HG02970 (cell line): ENCODE results near the gene LDOC1.
"Not testable (repeated sequence)": the region's sequence is repeated elsewhere in the genome, so short reads cannot be mapped to it uniquely, and the experiment has no call there.

ENCODE experiments used
- ATAC-seq: cut with Tn5 transposase; IDR thresholded peaks from one replicate; pipeline ENCODE4 v1.9.1; 2021; ENCODE audit warnings: mild to moderate bottlenecking, moderate library complexity, moderate number of reproducible peaks; ENCODE audit not compliant: unreplicated experiment, low FRiP score

Gene LDOC1

DNA sequence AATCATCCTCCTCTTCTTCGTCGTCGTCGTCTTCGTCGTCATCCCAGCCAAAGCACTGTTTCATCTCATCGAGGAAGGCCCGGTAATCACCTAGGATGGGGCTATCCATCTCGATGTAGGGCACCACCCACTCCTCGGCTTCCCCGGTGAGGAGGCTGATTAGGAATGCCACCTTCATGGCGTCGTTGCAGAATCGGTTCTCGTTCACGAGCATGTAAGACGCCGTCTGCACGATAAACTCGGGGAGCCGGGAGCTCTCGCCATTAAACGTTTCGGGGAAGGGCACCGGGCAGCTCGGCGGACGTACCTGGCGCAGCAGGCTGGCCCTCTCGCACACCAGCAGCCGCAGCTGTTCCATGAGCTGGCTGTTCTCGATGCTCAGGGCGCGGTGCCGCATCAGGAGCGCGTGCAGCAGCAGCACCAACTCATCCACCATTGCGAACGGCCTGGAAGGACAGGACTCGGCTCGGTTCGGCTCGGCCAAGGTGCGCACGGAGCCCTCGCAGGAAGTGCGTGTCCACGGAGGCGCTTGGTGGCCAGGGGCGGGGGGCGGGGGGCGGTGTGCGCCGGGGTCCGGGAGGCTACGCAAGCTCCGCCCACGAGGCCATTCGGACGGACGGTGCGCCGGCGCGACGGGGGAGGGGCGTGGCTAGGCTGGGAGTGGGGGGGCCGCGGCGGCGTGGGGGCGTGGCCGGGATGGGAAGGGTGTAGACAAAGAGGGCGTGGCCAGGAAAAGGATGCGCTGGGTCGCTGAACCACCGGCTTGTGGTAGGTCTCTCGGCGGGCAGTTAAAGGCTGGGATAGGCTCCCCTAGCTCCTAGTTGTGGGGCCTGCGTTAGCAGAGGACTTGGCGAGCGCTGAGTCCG, at the start of gene LDOC1:
LDOC1 (minus strand) TSS at position 544 of the 866 bp plus-strand sequence; CDS start at position 436, 108 bp downstream.
- no peak for ATAC-seq

DNA sequence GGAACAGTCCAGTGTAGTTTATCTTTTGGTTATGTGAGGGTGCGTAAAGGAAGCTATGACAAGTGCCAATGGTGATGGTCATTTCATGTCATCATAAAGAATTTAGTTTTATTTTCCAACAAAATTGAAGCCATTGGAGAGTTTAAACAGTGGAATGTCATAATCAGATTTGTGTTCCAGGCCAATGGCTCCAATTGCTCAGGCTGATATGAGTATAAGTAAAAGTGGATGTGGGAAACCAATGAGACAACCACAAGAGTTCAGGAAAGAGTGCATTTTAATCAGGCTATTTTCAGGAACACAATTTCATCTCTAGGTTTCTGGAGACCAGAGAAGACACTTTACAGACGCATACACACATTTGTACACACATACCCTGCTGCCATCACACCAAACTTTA, 44.7 kb upstream of the LDOC1 start:
- ATAC-seq, result no peak

DNA sequence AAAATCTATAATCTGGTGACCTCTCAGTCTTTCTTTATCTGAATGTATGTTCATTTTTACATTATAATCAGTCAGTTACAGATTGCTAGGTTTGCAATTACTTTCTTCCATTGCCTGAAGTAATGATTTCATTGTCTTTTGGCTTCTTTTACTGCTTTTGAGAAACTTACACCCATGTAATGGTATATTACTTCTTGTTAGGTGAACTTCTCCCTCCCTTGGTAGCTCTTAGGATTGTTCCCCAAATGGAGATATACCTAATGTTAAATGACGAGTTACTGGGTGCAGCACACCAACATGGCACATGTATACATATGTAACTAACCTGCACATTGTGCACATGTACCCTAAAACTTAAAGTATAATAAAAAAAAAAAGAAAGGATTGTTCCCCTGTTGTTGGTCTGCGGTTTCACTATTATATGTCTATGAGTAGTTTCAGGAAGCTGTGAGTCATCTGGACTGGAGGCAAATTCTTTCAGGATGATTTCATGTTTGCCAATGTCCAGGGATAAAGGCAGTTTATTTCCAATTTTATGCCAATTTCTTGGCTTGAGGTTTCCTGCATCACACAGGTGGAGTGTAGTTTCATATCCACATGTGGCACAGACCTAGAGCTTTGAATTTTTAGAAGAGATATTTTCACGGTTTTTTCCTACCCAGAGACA, 43.5 kb upstream of the LDOC1 start:
- ATAC-seq, result no peak

DNA sequence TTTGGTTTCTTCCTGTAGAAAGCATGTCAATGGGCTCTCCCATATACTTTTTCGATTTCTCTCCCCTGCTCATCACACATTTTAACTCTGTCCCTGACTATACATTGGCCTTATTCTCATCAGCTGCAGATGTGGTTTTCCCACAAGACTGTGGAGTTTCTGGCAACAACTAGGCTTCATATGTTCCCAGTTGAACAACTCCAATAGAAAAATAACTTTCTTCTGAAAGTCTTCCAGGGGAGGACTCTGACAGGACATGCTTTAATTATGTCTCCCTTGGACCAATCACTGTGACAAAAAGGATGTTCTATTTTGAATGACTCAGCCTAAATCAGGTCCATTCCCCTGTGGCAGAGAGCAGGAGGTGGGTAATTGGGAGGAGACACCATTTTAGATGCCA, 37.3 kb upstream of the LDOC1 start:
- no peak for ATAC-seq

DNA sequence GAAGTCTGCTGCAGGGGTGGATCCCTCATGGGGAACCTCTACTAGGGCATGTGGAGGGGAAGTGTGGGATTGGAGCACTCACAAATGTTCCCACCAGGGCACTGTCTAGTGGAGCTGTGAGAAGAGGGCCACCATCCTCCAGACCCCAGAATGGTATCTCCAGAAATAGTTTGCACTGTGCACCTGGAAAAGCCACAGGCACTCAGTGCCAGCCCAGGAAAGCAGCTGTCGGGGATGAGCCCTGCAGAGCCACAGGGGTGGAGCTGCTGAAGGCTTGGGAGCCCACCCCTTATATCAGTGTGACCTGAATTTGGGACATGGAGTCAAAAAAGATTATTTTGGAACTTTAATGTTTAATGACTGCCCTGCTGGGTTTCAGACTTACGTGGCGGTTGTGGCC, 25.0 kb upstream of the LDOC1 start:
- ATAC-seq, result no peak

DNA sequence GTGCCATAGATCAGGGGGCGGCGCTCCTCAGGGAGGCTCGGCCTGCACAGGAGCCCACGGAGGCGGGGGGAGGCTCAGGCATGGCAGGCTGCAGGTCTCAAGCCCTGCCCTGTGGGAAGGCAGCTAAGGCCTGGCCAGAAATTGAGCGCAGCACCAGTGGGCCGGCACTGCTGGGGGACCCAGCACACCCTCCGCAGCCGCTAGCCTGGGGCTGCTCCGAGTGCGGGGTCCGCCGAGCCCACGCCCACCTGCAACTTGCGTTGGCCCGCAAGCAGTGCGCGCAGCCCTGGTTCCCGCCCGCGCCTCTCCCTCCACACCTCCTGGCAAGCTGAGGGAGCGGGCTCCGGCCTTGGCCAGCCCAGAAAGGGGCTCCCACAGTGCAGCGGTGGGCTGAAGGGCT, 11.6 kb upstream of the LDOC1 start:
- ATAC-seq, result not testable (repeated sequence)

DNA sequence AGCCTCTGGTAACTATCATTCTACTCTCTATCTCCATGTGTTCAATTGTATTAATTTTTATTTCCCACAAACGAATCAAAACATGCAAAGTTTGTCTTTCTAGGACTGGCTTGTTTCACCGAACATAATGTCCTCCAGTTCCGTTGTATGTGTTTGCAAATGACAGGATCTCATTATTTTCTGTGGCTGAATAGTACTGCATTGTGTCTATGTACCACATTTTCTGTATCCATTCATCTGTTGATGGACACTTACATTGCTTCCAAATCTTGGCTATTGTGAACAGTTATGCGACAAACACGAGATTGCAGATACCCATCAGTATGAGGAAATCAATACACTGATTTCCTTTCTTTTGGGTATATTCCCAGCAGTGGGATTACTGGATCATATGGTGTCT, 8.4 kb upstream of the LDOC1 start:
- no peak for ATAC-seq

DNA sequence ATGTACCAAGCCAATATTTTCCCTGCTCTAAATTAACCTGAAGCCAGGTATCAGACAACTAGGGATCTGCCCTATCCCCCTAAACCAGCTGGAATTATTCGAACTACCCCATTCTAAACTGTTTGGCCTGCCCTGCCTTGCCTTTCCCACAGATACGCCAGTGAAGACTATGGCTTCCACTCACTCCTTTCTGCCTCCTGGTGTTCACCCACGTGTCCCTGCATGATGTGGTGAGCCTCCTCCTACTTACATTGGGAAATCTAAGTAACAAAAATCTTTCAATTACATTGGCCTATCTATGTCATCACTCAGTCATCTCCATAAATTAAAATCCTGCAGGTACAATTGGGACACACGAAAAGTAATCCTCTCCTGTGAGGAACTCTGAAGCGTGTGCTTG, 6.1 kb upstream of the LDOC1 start:
- ATAC-seq, result no peak

DNA sequence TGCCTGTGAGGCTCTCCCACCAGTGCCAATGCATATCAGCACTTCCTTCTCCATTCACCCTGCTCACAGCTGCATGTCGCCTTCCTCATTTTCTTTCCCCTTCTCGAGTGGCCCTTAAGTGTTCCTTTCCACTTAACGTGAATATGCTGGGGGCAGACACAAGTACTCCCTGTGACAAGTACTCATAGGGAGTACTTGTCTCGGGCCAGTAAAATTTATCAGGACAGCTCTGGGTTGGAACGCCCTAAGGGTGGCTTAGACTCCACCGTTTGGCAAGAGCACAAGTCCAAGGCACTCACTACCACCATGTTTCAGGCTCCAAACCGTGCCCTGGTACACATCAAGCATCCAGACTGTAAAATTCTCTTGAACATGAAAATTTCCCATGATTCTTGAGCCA, 3.9 kb upstream of the LDOC1 start:
- ATAC-seq, result no peak

DNA sequence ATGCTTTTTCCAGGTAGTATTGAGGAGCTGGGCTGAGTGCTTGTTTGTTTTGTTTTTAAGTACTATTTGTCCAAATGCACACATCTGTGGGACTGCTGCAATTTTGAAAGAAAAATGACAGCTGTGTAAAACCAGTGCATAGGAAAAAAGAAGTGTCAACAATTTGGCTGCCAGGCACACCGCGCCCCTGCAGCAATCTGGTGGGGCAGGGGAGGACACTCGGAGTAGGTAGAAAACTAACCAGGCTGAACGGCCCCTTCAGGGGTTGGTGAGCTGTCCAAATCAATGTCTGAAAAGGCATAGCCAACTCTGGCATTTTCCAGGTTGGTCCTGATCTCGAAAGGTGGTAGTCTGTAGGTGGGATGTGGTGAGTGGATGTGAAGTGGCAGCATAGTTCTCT, 1.1 kb downstream of the LDOC1 start:
- ATAC-seq, result no peak

DNA sequence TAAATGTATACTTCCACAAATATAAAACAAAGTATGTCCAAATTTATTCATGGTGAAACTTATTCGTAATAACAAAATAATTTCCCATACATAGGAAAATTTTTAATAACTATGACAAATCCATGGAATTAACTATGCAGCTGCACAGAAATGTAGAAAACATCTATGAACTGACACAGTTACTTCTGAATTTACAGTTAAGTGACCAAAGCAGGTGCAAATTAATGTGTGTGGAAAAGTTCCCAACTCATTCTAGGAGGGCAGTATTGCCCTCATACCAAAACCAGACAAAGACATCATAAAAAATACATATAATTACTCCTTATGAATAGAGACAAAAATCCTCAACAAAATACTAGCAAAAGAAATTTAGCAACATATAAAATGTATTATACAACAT, 12.5 kb downstream of the LDOC1 start:
- ATAC-seq, result no peak

DNA sequence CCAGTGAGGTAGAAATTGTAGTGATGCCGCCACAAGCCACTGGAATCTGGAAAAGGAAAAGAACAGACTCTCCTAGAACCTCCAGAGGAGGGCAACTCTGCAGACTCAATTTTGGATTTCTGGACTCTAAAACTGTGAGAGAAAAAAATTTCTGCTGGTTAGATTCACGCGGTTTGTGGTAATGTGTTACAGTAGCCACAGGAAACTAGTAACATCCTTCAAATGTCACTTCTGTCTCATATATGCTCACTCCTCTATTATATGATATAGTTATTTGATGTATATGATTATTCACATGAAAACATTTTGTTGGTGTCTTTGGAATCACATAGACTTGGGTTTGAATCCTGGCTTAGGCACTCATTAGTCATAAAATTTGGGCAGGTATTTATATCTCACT, 18.8 kb downstream of the LDOC1 start:
- ATAC-seq, result no peak

DNA sequence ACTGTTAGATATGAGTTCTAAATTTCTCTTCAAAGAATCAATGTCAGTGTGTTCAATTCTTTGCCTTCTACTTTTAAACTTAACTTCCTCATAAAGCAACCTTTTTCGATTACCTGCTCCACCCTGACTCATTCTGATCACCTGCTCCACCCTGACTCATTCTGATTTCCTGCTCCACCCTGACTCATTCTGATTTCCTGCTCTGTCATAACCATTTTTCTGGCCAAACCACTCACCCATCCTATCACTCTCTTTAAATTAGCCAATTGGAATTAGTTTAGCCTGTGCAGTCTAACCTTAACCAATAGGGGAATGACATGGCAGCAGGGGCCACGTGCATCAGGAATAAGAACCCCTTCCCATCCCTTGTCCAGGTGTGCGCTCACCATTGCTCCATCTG, 21.7 kb downstream of the LDOC1 start:
- ATAC-seq, result not testable (repeated sequence)

DNA sequence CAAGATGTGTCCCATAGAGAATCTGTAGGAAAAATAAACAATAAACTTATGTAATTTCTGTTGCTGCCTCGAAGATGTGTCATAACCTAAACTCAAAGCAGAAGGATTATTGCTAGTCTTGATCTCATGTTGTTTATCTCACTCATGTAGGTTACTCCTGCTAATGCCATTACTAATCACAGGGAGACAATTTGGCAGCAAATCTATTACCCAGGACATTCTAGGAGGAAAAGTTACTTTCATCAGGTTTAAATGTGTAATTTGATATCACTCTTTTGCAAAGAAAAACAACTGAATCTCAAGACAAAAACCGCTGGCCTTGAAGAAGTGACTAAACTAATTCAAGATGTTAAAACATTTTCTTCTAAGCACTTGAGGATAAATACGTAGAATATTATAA, 34.0 kb downstream of the LDOC1 start:
- ATAC-seq, result no peak

DNA sequence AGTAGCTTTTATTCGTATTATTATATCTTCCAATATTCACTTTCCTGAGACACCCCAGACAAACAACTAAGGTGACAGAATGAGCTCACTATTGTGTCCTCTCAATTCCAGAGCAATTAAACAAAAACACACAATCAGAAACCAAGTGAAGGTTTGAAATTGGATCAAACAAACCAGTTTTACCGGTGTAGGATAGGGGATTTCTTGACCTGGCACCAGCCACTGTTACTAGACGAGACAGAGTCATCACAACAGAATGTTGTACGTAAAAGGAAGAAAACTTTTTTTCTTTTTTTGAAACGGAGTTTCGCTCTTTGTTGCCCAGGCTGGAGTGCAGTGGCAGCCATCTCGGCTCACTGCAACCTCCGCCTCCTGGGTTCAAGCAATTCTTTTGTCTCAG, 43.7 kb downstream of the LDOC1 start:
- no peak for ATAC-seq

DNA sequence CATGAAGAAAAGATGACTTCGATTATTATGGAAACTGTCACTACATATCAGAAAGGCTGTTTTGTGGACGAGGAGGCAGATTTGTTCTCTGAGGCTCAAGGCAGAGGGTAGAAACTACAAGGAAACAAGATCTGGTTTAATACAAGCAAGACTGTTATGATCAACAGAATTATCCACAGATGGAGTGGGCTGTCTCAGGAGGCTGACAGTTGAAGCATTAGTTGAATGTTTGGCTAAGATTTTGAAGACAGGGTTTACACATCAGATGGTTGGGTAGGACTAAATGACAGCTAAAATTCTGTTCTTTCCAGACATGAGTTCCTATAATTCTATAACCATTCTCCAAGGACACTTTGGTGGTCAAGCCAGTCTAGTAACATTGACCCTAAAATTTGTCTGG, 49.8 kb downstream of the LDOC1 start:
- ATAC-seq, result no peak
